GM12878 (cell line): ENCODE measurements around the gene ZNF667. TPM values are rescaled to one million over a fixed set of nuclear protein-coding genes. Genes with fewer than 3 reads are reported as not detected.

ENCODE experiments used
- ATAC-seq: fragments of 200-7000 bp; cut with Tn5 transposase; 3 replicates; pipeline ENCODE4 v1.9.1; 2020; ENCODE audit warnings: mild to moderate bottlenecking, moderate library complexity
- BruUV-seq: library from RNA; stranded (reverse); fragments of 400-500 nt; replicated peaks from 2 replicates; lab custom pipeline; 2021; lab: Mats Ljungman, UMichigan
- CTCF ChIA-PET: fragments of 300-600 bp; sonication (Branson Sonifier 250); formaldehyde crosslinking; extraction: SDS; loops from one replicate; lab custom pipeline; 2021; ENCODE audit warnings: inconsistent platforms; lab: Yijun Ruan, JAX
- POLR2A ChIA-PET: fragments of 350-600 bp; formaldehyde crosslinking; extraction: SDS; loops from one replicate; lab custom pipeline; 2021; ENCODE audit warnings: inconsistent platforms; lab: Charles Lee
- RAD21 ChIA-PET: fragments of 300-600 bp; sonication (Branson Sonifier 250); formaldehyde crosslinking; loops from one replicate; lab custom pipeline; 2023; ENCODE audit warnings: antibody characterized with exemption; ENCODE audit not compliant: unreplicated experiment; lab: Charles Lee
- SMC1A ChIA-PET: fragments of 300-600 bp; sonication (Branson Sonifier 250); formaldehyde crosslinking; loops from one replicate; lab custom pipeline; 2023; ENCODE audit not compliant: unreplicated experiment, uncharacterized antibody; lab: Charles Lee
- DNase-seq: peaks from one replicate; pipeline ENCODE4 v3.0.0-alpha.2; 2011; ENCODE audit warnings: low read depth, low spot score
- FAIRE-seq: peaks from 3 replicates; lab custom pipeline; 2011; peaks lifted over from hg19 to GRCh38; lab: Jason Lieb, UNC
- H2AFZ ChIP-seq: 2 replicates; pipeline ENCODE4 v1.6.0; 2011; ENCODE audit warnings: low read depth, low read length, control low read depth; ENCODE audit not compliant: control insufficient read depth
- H3K27ac ChIP-seq: 2 replicates; pipeline ENCODE4 v1.5.1; 2011; ENCODE audit warnings: control low read depth; ENCODE audit not compliant: control insufficient read depth, insufficient read depth
- H3K27me3 ChIP-seq, 2 experiments: replicated peaks in 1 of 2; 2 replicates each; pipeline versions ENCODE4 v1.6.0 to v1.6.1; 2011; ENCODE audit warnings: low read length in 1 of 2; ENCODE audit not compliant: control insufficient read depth in 2 of 2, insufficient read depth in 2 of 2
- H3K36me3 ChIP-seq, 2 experiments: 2 replicates each; pipeline ENCODE4 v1.5.1; 2011; ENCODE audit warnings: low read length in 1 of 2; ENCODE audit not compliant: control insufficient read depth in 2 of 2, insufficient read depth in 2 of 2
- H3K4me1 ChIP-seq: 2 replicates; pipeline ENCODE4 v1.6.1; 2011; ENCODE audit warnings: mild to moderate bottlenecking, low read length, moderate library complexity, mixed read lengths; ENCODE audit not compliant: control insufficient read depth, insufficient read depth
- H3K4me2 ChIP-seq: 2 replicates; pipeline ENCODE4 v1.6.0; 2011; ENCODE audit warnings: control low read depth; ENCODE audit not compliant: control insufficient read depth, insufficient read depth
- H3K4me3 ChIP-seq: fragments of 200-600 bp; sonication (generic); 2 replicates; pipeline ENCODE4 v1.5.1; 2016
- H3K79me2 ChIP-seq: 2 replicates; pipeline ENCODE4 v1.6.0; 2011; ENCODE audit warnings: low read length; ENCODE audit not compliant: control insufficient read depth, insufficient read depth
- H3K9ac ChIP-seq: 2 replicates; pipeline ENCODE4 v1.8.0; 2011; ENCODE audit warnings: low read length, control low read depth, mixed read lengths; ENCODE audit not compliant: control insufficient read depth, insufficient read depth
- H3K9me3 ChIP-seq: replicated peaks from 3 replicates; pipeline ENCODE4 v1.5.1; 2011; ENCODE audit warnings: mild to moderate bottlenecking, low read length; ENCODE audit not compliant: control insufficient read depth, insufficient read depth
- H4K20me1 ChIP-seq: 2 replicates; pipeline ENCODE4 v1.6.0; 2011; ENCODE audit not compliant: control insufficient read depth, insufficient read depth
- BHLHE40 ChIP-seq, 2 experiments: fragments of 450-650 bp in 1 of 2; IDR thresholded peaks; 2 replicates each; pipeline ENCODE4 v1.6.1; 2011 to 2017; ENCODE audit warnings: low read depth in 2 of 2, borderline replicate concordance in 1 of 2, improper control_type of control experiment in 1 of 2, low read length in 1 of 2, mild to moderate bottlenecking in 1 of 2
- BMI1 ChIP-seq: fragments of 450-650 bp; IDR thresholded peaks from 2 replicates; pipeline ENCODE4 v1.6.1; 2016; ENCODE audit warnings: mild to moderate bottlenecking, moderate library complexity, borderline replicate concordance
- EZH2 ChIP-seq: IDR thresholded peaks from 2 replicates; pipeline ENCODE4 v1.6.1; 2012; ENCODE audit warnings: low read depth, mild to moderate bottlenecking, control low read depth, inconsistent platforms, low read length, borderline replicate concordance; ENCODE audit not compliant: control insufficient read depth
- JUNB ChIP-seq: IDR thresholded peaks from 2 replicates; pipeline ENCODE4 v1.6.1; 2016; ENCODE audit warnings: antibody characterized with exemption, mild to moderate bottlenecking
- JUND ChIP-seq: IDR thresholded peaks from 2 replicates; pipeline ENCODE4 v1.6.1; 2012; ENCODE audit warnings: low read depth, mild to moderate bottlenecking, low read length, improper control_type of control experiment, moderate library complexity
- KAT2A ChIP-seq: conservative IDR thresholded peaks from 2 replicates; pipeline ENCODE4 v1.6.1; 2011; ENCODE audit warnings: low read depth, low read length; ENCODE audit not compliant: control insufficient read depth
- MEF2B ChIP-seq: fragments of 450-650 bp; IDR thresholded peaks from 2 replicates; pipeline ENCODE4 v1.6.1; 2018; ENCODE audit warnings: mild to moderate bottlenecking, moderate library complexity; ENCODE audit not compliant: partially characterized antibody, poor library complexity, severe bottlenecking
- MTA3 ChIP-seq: IDR thresholded peaks from 2 replicates; pipeline ENCODE4 v1.6.1; 2012; ENCODE audit warnings: low read length, inconsistent platforms, borderline replicate concordance
- RCOR1 ChIP-seq: conservative IDR thresholded peaks from 2 replicates; pipeline ENCODE4 v1.6.1; 2012; ENCODE audit warnings: low read depth, low read length, improper control_type of control experiment
- SIX5 ChIP-seq: IDR thresholded peaks from 2 replicates; pipeline ENCODE4 v1.6.1; 2011; ENCODE audit warnings: mild to moderate bottlenecking, low read depth, low read length, moderate library complexity; ENCODE audit not compliant: severe bottlenecking
- SPI1 ChIP-seq: IDR thresholded peaks from 2 replicates; pipeline ENCODE4 v1.6.1; 2011; ENCODE audit warnings: low read depth, mild to moderate bottlenecking, low read length, moderate library complexity, borderline replicate concordance; ENCODE audit not compliant: insufficient read depth
- SUZ12 ChIP-seq: fragments of 200-600 bp; sonication (generic); IDR thresholded peaks from one replicate; pipeline ENCODE4 v1.6.1; 2018; ENCODE audit warnings: antibody characterized with exemption, mild to moderate bottlenecking; ENCODE audit not compliant: unreplicated experiment
- TCF7 ChIP-seq: IDR thresholded peaks from 2 replicates; pipeline ENCODE4 v1.6.1; 2014; ENCODE audit warnings: antibody characterized with exemption, borderline replicate concordance
- ZBED1 ChIP-seq: IDR thresholded peaks from 2 replicates; pipeline ENCODE4 v1.6.1; 2016; ENCODE audit warnings: borderline replicate concordance
- ZNF384 ChIP-seq: IDR thresholded peaks from 2 replicates; pipeline ENCODE4 v1.6.1; 2012; ENCODE audit warnings: low read depth, mild to moderate bottlenecking, low read length, improper control_type of control experiment, borderline replicate concordance
- WGBS: methylation state at CpG from one replicate; pipeline ENCODE4 v1.1.6; 2016; ENCODE audit warnings: low lambda C conversion rate; ENCODE audit not compliant: insufficient replicate concordance, insufficient coverage; ENCODE audit errors: missing lambda C conversion rate; 5-methylcytosine and 5-hydroxymethylcytosine counted together
- in situ Hi-C: fragments of 300-500 bp; cut with MboI; formaldehyde crosslinking; loops from 9 replicates; pipeline ENCODE4 v1.14.3; 2018; ENCODE audit warnings: mixed read lengths
- intact Hi-C: fragments of 100-400 bp; cut with micrococcal nuclease; formaldehyde crosslinking; loops from one replicate; pipeline ENCODE4 v1.14.2; 2022; ENCODE audit not compliant: unreplicated experiment
- polyA plus RNA-seq, 11 experiments: library from polyadenylated mRNA; depleted of rRNA in 4 of 11; unstranded in 6 of 11; stranded (reverse) in 5 of 11; fragments of >200 nt; fragmentation: Nextera tagmentation in 4 of 11; fragmentation: Illumina TruSeq in 1 of 11; extraction: Ambion mirVana in 4 of 11; extraction: Trizol in 1 of 11; gene quantifications; 1 replicate in 1 of 11; 2 replicates in 10 of 11; pipeline versions ENCODE4 v1.2.1 to v1.2.3, GENCODE V29; 2011 to 2016; ENCODE audit warnings: inconsistent platforms in 2 of 11, missing spikeins in 2 of 11, low read depth in 1 of 11
- total RNA-seq, 4 experiments: library from RNA; depleted of rRNA in 3 of 4; stranded (reverse); fragments of >200 nt in 3 of 4; fragmentation: Illumina TruSeq in 1 of 4; extraction: Trizol in 1 of 4; gene quantifications; 2 replicates each; pipeline versions ENCODE4 v1.2.1 to v1.2.3, GENCODE V29; 2013 to 2021
- TF ChIP-seq, protein P1 (sequence below): fragments of 450-650 bp; IDR thresholded peaks from 2 replicates; pipeline ENCODE4 v1.6.1; 2014; ENCODE audit warnings: mild to moderate bottlenecking
- TF ChIP-seq, protein P2 (sequence below): IDR thresholded peaks from 2 replicates; pipeline ENCODE4 v1.6.1; 2011; ENCODE audit warnings: borderline replicate concordance, low read depth, mild to moderate bottlenecking, moderate library complexity, low read length; ENCODE audit not compliant: insufficient read depth, poor library complexity, severe bottlenecking
- TF ChIP-seq, protein P3 (sequence below): IDR thresholded peaks from 2 replicates; pipeline ENCODE4 v1.6.1; 2012; ENCODE audit warnings: low read depth, low read length, improper control_type of control experiment
- TF ChIP-seq, protein P4 (sequence below): fragments of 450-650 bp; IDR thresholded peaks from 2 replicates; pipeline ENCODE4 v1.6.1; 2016; ENCODE audit warnings: mild to moderate bottlenecking

The ZNF667 gene
- total and polyA plus RNA-seq, 10 of the 15 experiments (the other 5 are each of a cell fraction or from before 2014, with no cell fraction given): 0.10 TPM; not detected in 9

DNA sequence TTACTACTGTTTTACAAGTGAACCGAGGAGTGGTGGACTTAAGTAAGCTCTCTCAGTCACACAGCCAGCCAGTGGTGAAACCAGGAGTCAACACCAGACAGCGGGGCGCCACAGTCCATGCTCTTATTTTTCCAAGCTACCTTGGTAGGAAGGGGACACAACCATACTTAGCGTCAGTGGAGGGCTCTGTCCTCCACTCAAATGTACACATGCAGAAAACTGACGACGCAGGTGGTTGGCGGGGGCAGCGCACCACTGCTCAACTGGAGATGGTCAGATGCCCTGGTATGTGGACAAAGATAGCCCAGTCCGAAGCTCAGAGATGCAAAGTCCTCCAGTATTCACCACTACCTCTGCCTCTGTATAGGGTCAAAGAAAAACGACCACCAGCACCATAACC, 1.1 kb downstream of the ZNF667 start:
- no TSS peak for BruUV-seq
- Histone ChIP-seq H4K20me1 (no peaks in the 10 kb centered on the region), H3K36me3 (no peaks in the 10 kb centered on the region), H3K4me2 (no peak overlapping the region), H2AFZ (no peak overlapping the region), H3K4me3 (no peak overlapping the region), H3K27ac (no peak overlapping the region), H3K4me1 (no peaks in the 10 kb centered on the region), H3K9me3 (peaks cover 2% of the 10 kb centered on the region; the same call in 2 of the 3 replicates), H3K9ac (no peak overlapping the region), H3K27me3 (no peaks in the 10 kb centered on the region), H3K79me2 (no peaks in the 10 kb centered on the region)
- FAIRE-seq (no peak), ATAC-seq (no peak), DNase-seq (no peak)
- intact Hi-C loops (no loop called here), in situ Hi-C loops (no loop called here)
- 66% methylated on average over 10 of the region's 10 CpGs for WGBS
- POLR2A ChIA-PET: no interaction called here
- SMC1A ChIA-PET: no interaction called here
- RAD21 ChIA-PET: no interaction called here
- CTCF ChIA-PET: no interaction called here
- TF ChIP-seq TCF7 (no peak), BHLHE40 (IDR thresholded peaks at IDR 0.05; ENCODE audit: borderline replicate concordance in 1 of 2, low read depth in 2 of 2, low read length in 1 of 2) (no peak), SIX5 (no peak), JUND (no peak), ZBED1 (no peak), BMI1 (no peak), MEF2B (no peak), JUNB (no peak), SPI1 (no peak), SUZ12 (no peak), ZNF384 (no peak), KAT2A (no peak), EZH2 (no peak), RCOR1 (no peak), MTA3 (no peak)
- TF ChIP-seq, protein P1, sequence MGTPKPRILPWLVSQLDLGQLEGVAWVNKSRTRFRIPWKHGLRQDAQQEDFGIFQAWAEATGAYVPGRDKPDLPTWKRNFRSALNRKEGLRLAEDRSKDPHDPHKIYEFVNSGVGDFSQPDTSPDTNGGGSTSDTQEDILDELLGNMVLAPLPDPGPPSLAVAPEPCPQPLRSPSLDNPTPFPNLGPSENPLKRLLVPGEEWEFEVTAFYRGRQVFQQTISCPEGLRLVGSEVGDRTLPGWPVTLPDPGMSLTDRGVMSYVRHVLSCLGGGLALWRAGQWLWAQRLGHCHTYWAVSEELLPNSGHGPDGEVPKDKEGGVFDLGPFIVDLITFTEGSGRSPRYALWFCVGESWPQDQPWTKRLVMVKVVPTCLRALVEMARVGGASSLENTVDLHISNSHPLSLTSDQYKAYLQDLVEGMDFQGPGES: no peak
- TF ChIP-seq, protein P2, sequence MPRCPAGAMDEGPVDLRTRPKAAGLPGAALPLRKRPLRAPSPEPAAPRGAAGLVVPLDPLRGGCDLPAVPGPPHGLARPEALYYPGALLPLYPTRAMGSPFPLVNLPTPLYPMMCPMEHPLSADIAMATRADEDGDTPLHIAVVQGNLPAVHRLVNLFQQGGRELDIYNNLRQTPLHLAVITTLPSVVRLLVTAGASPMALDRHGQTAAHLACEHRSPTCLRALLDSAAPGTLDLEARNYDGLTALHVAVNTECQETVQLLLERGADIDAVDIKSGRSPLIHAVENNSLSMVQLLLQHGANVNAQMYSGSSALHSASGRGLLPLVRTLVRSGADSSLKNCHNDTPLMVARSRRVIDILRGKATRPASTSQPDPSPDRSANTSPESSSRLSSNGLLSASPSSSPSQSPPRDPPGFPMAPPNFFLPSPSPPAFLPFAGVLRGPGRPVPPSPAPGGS: no peak
- TF ChIP-seq, protein P3, sequence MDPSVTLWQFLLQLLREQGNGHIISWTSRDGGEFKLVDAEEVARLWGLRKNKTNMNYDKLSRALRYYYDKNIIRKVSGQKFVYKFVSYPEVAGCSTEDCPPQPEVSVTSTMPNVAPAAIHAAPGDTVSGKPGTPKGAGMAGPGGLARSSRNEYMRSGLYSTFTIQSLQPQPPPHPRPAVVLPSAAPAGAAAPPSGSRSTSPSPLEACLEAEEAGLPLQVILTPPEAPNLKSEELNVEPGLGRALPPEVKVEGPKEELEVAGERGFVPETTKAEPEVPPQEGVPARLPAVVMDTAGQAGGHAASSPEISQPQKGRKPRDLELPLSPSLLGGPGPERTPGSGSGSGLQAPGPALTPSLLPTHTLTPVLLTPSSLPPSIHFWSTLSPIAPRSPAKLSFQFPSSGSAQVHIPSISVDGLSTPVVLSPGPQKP: no peak
- TF ChIP-seq, protein P4, sequence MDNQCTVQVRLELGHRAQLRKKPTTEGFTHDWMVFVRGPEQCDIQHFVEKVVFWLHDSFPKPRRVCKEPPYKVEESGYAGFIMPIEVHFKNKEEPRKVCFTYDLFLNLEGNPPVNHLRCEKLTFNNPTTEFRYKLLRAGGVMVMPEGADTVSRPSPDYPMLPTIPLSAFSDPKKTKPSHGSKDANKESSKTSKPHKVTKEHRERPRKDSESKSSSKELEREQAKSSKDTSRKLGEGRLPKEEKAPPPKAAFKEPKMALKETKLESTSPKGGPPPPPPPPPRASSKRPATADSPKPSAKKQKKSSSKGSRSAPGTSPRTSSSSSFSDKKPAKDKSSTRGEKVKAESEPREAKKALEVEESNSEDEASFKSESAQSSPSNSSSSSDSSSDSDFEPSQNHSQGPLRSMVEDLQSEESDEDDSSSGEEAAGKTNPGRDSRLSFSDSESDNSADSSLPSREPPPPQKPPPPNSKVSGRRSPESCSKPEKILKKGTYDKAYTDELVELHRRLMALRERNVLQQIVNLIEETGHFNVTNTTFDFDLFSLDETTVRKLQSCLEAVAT: no peak
